OCI-LY7 (cell line): Measurements from ENCODE around the gene KCNQ1. TPM values are rescaled to one million over a fixed set of nuclear protein-coding genes. Genes with fewer than 3 reads are reported as not detected.

Experiments used
- BruUV-seq: library from RNA; stranded (reverse); fragments of 400-500 nt; replicated peaks from 2 replicates; lab custom pipeline; 2021; lab: Mats Ljungman, UMichigan
- CTCF ChIA-PET: fragments of 300-600 bp; sonication (Branson Sonifier 250); formaldehyde crosslinking; loops from one replicate; lab custom pipeline; 2022; ENCODE audit warnings: antibody characterized with exemption; ENCODE audit not compliant: unreplicated experiment; lab: Charles Lee
- POLR2A ChIA-PET: fragments of 300-600 bp; sonication (Branson Sonifier 250); formaldehyde crosslinking; loops from one replicate; lab custom pipeline; 2022; ENCODE audit warnings: antibody characterized with exemption; lab: Charles Lee
- DNase-seq: peaks from one replicate; pipeline ENCODE4 v3.0.0-alpha.2; 2015; ENCODE audit warnings: low spot score
- H2AFZ ChIP-seq: fragments of 200-600 bp; sonication (generic), shearing (Covaris generic); 2 replicates; pipeline ENCODE4 v1.6.1; 2014; ENCODE audit warnings: mild to moderate bottlenecking, antibody characterized with exemption, low read length, moderate library complexity
- H3K27ac ChIP-seq: fragments of 200-600 bp; sonication (generic); 2 replicates; pipeline ENCODE4 v1.5.1; 2014; ENCODE audit warnings: mixed run types, low read depth, mild to moderate bottlenecking, moderate library complexity, low read length, inconsistent platforms; ENCODE audit not compliant: poor library complexity, severe bottlenecking
- H3K36me3 ChIP-seq: fragments of 200-600 bp; sonication (generic); 2 replicates; pipeline ENCODE4 v1.6.1; 2014; ENCODE audit warnings: mild to moderate bottlenecking, antibody characterized with exemption, low read length, moderate library complexity, mixed read lengths; ENCODE audit not compliant: insufficient read depth
- H3K4me1 ChIP-seq: fragments of 200-600 bp; sonication (generic); 2 replicates; pipeline ENCODE4 v1.5.1; 2014; ENCODE audit warnings: mild to moderate bottlenecking, low read length; ENCODE audit not compliant: insufficient read depth, poor library complexity, severe bottlenecking
- H3K4me2 ChIP-seq: fragments of 200-600 bp; sonication (generic); 2 replicates; pipeline ENCODE4 v1.6.1; 2014; ENCODE audit warnings: mild to moderate bottlenecking, low read length
- H3K4me3 ChIP-seq: fragments of 200-600 bp; sonication (generic); 2 replicates; pipeline ENCODE4 v1.5.1; 2014; ENCODE audit warnings: mild to moderate bottlenecking, low read depth, low read length; ENCODE audit not compliant: poor library complexity, severe bottlenecking
- H3K79me2 ChIP-seq: fragments of 200-600 bp; sonication (generic); 2 replicates; pipeline ENCODE4 v1.6.1; 2016; ENCODE audit warnings: low read depth, mild to moderate bottlenecking, low read length, moderate library complexity, mixed read lengths; ENCODE audit not compliant: insufficient read depth
- H3K9me2 ChIP-seq: fragments of 200-600 bp; sonication (generic); 2 replicates; pipeline ENCODE4 v1.6.1; 2016; ENCODE audit warnings: mild to moderate bottlenecking, low read length, mixed read lengths; ENCODE audit not compliant: insufficient read depth
- H3K9me3 ChIP-seq: fragments of 200-600 bp; sonication (generic); 2 replicates; pipeline ENCODE4 v1.6.1; 2014; ENCODE audit warnings: mild to moderate bottlenecking, mixed run types, low read length, mixed read lengths
- H4K20me1 ChIP-seq: fragments of 200-600 bp; sonication (generic); 2 replicates; pipeline ENCODE4 v1.6.1; 2014; ENCODE audit warnings: mild to moderate bottlenecking, antibody characterized with exemption, low read length, moderate library complexity, mixed read lengths; ENCODE audit not compliant: insufficient read depth
- CTCF ChIP-seq: fragments of 200-600 bp; sonication (generic); conservative IDR thresholded peaks from 2 replicates; pipeline ENCODE4 v1.5.1; 2014; ENCODE audit warnings: mild to moderate bottlenecking, antibody characterized with exemption, low read length, moderate library complexity, mixed read lengths
- EZH2phosphoT487 ChIP-seq: fragments of 200-600 bp; sonication (generic); IDR thresholded peaks from 2 replicates; pipeline ENCODE4 v1.6.1; 2018; ENCODE audit warnings: low read depth, borderline replicate concordance, mild to moderate bottlenecking, mixed run types, antibody characterized with exemption, low read length, moderate library complexity, mixed read lengths
- intact Hi-C: fragments of 100-400 bp; cut with micrococcal nuclease; formaldehyde crosslinking; loops from one replicate; pipeline ENCODE4 v1.10.0; 2022; ENCODE audit not compliant: unreplicated experiment
- total RNA-seq, 2 experiments: library from RNA; depleted of rRNA in 1 of 2; stranded (reverse); fragments of >200 nt in 1 of 2; shearing (Covaris generic) in 1 of 2; gene quantifications; 2 replicates each; pipeline ENCODE4 v1.2.3, GENCODE V29; 2014 to 2022

Gene KCNQ1
- total RNA-seq, 2 experiments from 2014 or later, result 0.22 to 1.3 TPM

GRCh38 chr11:2767801-2768200, 323.0 kb downstream of the KCNQ1 start:
- intact Hi-C loops, result no loop called here
- DNase-seq, result no peak

GRCh38 chr11:2768471-2769408, 323.9 kb downstream of the KCNQ1 start:
- no peaks in the 10 kb centered on the region for H4K20me1 ChIP-seq
- CTCF ChIA-PET, result no interaction called here
- no peaks in the 10 kb centered on the region for H3K4me1 ChIP-seq
- no peaks in the 10 kb centered on the region for H3K36me3 ChIP-seq
- no peaks in the 10 kb centered on the region for H3K9me2 ChIP-seq
- H3K79me2 ChIP-seq, result no peaks in the 10 kb centered on the region
- no peak overlapping the region for H3K27ac ChIP-seq
- TF ChIP-seq CTCF (no peak), EZH2phosphoT487 (no peak)
- no peak overlapping the region for H3K4me2 ChIP-seq
- no peaks in the 10 kb centered on the region for H3K9me3 ChIP-seq
- intact Hi-C loops, result no loop called here
- DNase-seq, result no peak
- POLR2A ChIA-PET, result no interaction called here
- no peak overlapping the region for H2AFZ ChIP-seq
- no peak overlapping the region for H3K4me3 ChIP-seq
- BruUV-seq, result no TSS peak

More at GRCh38 chr11:2767801-2768200, 323.0 kb downstream of the KCNQ1 start:
- H3K4me2 ChIP-seq, result no peak overlapping the region
- BruUV-seq, result no TSS peak
- TF ChIP-seq CTCF (no peak), EZH2phosphoT487 (no peak)
- no peak overlapping the region for H3K4me3 ChIP-seq
- no peaks in the 10 kb centered on the region for H3K9me2 ChIP-seq
- H4K20me1 ChIP-seq, result no peaks in the 10 kb centered on the region
- H3K36me3 ChIP-seq, result no peaks in the 10 kb centered on the region
- no peaks in the 10 kb centered on the region for H3K9me3 ChIP-seq
- no peak overlapping the region for H3K27ac ChIP-seq
- POLR2A ChIA-PET, result interaction anchor here (1.3 kb wide), 1 partner anchor 19 kb away, joined by 3 read pairs; no protein-coding TSS in a partner anchor
- H3K79me2 ChIP-seq, result no peaks in the 10 kb centered on the region
- CTCF ChIA-PET, result no interaction called here
- no peak overlapping the region for H2AFZ ChIP-seq
- no peaks in the 10 kb centered on the region for H3K4me1 ChIP-seq
